Measurements from ENCODE around the gene ACSM3.

Gene ACSM3

DNA sequence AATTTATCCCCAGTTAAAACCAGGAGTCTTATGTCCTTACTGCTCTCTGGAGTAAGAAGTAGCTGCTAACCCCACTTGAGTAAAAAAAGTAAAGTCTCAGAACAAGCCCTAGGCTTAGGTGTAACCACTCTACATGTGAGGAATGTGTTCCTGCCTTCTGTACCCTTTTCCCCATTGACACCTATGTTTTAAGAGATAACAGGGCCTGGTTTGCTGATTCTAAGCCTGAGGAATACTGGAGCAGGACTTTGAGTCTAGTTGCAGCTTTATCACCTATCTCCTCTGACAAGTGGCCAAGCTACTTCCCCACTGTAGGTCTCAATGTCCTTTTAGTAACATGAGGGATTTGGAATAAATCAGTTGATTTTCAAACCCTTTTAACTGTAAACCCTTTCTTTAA, 82.7 kb downstream of the ACSM3 start:
- 0 out of 2 replicates have a peak, but pooled peaks cover 11% of the 10 kb centered on the region for H3F3A ChIP-seq (ENCODE audit: low read depth)
- no peak overlapping the region for H3K4me2 ChIP-seq (ENCODE audit: low read depth, low read length, poor library complexity, severe bottlenecking)
- no peaks in the 10 kb centered on the region for H3K9me3 ChIP-seq (ENCODE audit: insufficient read depth, low read depth, low read length)
- H3K36me3 ChIP-seq (ENCODE audit: insufficient read depth, low read length), result peaks cover 27% of the 10 kb centered on the region; the same call in 1 of the 2 replicates
- no peak overlapping the region for H2AFZ ChIP-seq (ENCODE audit: low read length)
- peaks cover 46% of the 10 kb centered on the region for H3K4me1 ChIP-seq (ENCODE audit: insufficient read depth, low read length, poor library complexity, severe bottlenecking)
- no peak overlapping the region for H3K4me3 ChIP-seq (ENCODE audit: low read length, poor library complexity, severe bottlenecking)
- H3K27me3 ChIP-seq (ENCODE audit: insufficient read depth, low read length, poor library complexity, severe bottlenecking), result no peaks in the 10 kb centered on the region
- no peaks in the 10 kb centered on the region for H3K79me2 ChIP-seq (ENCODE audit: insufficient read depth, low read length)
- no peaks in the 10 kb centered on the region for H3K9me2 ChIP-seq (replicated peaks; ENCODE audit: low read depth, low read length)
- TF ChIP-seq EZH2phosphoT487 (IDR thresholded peaks at IDR 0.05; ENCODE audit: borderline replicate concordance) (no peak), CTCF (conservative IDR thresholded peaks at IDR 0.05; ENCODE audit: low read length) (no peak)
- no peaks in the 10 kb centered on the region for H4K20me1 ChIP-seq (ENCODE audit: insufficient read depth, low read length, poor library complexity, severe bottlenecking)
- H3K9ac ChIP-seq (ENCODE audit: low read depth, low read length, poor library complexity, severe bottlenecking), result no peak overlapping the region

Data from Loucy (cell line).